NCI-H1092 treated with DMSO at 0.1 percent for 48 hours (cell line): Measurements from ENCODE around the gene HOXA5.
A peak's percentile ranks its signal among the peaks of the same experiment; 100 is the strongest.

ENCODE experiments used
- DNase-seq: peaks from one replicate; lab custom pipeline; 2025; lab: John Stamatoyannopoulos, UW

The HOXA5 gene

DNA sequence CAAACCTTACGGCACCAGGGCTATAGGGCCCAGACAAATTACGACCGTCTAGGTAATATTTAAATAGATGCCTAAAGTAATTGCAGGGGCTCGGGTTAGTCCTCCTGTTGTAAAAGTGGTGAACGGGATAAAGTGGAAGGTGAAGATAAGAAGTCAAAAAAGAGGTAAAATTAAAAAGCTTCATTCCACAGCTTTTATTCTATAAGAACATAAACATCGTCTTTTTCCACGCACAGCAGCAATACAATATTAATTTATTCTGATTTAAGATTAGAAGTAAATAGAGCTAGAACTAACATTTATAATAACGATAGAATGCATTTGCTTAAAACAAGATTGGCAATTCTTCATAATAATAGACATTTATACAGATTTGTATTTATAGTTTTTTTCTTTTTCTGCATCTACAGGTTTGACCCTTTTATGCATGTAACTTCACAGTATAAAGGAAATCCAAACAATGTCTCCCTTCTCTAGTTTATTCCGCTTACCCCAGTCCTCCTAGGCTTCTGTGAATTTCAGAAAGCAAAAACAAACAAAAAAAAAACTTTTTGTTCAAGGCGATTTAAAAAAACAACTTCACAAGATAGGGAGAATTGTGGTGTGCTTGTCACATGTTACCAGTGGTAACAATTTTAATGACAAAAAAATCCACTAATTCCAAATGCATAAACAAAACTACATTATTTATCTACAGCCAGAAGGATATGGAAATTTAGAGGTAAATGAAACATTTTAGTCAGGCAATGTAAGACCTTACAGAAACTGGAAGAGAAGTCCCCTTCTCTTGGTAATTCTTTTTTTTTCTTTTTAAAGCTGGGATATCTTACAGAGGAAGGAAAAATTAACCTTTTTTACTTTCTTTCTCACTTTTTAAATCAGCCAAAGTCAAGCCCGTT lies 27.2 kb upstream of the HOXA5 start:
- DNase-seq: no peak

DNA sequence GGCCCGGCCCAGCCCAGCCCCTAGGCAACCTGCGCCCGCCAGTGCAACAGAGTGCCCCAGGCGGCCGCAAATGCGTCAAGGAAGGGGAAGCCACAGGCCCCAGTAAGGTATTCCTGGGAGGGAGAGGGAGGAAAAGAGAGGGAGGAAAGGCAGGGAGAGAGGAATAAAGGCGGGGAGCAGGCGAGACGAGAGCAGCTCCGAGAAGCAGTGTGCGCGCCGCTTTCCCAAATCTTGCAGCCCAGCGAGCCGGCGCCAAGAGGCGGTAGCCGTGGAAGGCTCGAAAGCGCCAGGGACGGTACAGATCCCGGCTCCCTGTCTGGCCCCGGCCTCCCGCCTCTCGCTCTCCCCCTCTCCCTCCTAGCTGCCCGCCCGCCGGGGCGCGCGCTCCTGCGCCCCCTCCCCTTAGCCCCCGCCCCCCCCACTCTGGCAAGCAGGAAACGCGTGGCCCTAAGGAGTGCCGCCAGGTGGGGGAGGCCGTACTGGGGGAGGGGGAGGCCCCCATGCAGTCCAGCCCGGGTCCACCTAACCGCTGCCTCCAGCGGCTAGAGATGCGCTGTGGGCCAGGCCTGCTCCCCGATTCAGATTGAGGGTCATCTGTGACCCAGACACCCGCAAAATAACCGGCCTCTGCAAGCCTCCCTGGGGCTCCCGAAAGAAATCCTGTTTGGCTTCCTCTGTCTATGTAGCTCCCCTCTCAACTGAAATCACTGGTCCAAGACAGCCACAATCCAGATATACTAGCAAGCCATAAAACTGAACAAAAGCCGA lies 26.4 kb upstream of the HOXA5 start:
- peak; percentile 97 for DNase-seq

DNA sequence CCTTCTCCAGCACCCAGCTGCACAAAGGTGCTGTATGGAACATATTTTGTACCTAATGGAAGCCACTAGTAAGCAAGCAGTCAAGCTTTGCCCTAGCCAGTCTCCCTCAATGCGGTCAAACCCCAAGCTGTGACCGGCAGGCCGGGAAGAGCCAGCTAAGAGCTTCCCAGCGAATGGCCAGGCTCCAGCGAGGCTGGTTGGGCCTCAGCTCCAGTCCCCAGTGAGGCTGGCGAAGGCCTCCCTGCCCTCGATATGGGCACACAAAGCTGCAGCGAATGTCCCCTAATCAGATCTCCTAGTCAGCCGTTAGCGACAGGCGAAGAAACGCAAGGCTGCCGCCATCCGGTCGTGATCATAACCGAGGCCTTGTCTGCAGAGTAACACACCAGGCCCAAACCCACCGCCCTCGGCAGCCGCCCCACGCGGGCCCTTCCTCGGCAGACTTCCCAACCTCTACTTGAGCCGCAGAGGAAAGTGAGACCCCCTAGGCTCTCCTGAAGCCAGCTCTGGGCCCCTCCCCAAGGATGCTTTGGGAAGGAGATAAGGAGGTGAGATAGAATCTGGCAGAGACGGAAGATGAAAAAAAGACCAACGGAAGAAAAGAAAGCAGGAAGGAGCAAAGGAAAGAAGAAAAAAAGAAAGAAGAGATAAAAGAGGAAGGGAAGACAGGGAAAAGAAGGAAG lies 24.9 kb upstream of the HOXA5 start:
- no peak for DNase-seq

DNA sequence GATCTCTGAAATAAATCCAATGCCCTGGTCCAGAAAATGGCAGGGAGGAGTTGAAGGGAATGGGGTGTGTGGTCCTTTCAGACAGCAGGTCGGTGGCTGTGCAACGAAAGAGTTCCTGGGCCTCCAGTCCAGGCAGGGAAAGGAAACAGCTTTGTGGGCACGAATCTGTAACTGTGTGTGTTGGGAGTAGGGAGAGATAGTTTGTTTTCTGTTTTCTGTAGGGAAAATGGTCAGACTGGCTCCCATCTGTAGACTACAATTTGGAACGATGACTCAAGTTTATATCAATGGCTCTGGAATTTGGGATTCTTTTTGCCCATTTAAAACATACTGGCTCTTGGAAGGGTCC lies 24.4 kb upstream of the HOXA5 start:
- DNase-seq: no peak

GRCh38 chr7:27166531-27167505 lies 23.3 kb upstream of the HOXA5 start:
- no peak for DNase-seq

DNA sequence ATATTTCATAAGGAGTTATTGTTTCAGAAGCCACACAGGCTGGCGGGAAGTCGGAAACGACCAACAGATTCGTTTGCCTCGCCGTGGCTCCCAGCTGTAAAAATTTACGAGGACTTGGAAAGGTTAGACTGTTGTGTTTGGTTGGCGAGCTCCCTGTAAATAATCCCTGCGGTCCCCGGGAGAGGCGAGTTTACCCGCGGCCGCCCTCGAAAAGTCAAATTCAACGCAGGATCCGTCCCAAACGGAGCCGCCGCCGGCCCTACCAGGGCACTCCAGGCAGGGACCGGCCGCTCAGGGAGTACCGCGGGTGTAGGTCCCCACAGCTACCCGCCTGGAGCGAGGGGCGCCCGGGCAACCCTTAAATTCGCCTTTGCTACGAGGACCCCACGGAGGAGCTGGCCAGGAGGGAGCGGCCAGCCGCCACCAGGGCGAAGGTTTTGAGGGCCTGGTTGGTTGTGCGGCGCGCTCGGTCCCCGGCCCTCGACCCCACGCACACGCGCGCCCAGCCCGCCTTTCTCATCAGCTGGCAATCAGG lies 22.6 kb upstream of the HOXA5 start:
- DNase-seq: no peak

GRCh38 chr7:27165089-27165995 lies 21.9 kb upstream of the HOXA5 start, which contains the start of gene HOXA9:
TSS of gene HOXA9 (minus strand) at chr7:27165537. CDS start at chr7:27165457, 80 bp downstream.
- no peak for DNase-seq

DNA sequence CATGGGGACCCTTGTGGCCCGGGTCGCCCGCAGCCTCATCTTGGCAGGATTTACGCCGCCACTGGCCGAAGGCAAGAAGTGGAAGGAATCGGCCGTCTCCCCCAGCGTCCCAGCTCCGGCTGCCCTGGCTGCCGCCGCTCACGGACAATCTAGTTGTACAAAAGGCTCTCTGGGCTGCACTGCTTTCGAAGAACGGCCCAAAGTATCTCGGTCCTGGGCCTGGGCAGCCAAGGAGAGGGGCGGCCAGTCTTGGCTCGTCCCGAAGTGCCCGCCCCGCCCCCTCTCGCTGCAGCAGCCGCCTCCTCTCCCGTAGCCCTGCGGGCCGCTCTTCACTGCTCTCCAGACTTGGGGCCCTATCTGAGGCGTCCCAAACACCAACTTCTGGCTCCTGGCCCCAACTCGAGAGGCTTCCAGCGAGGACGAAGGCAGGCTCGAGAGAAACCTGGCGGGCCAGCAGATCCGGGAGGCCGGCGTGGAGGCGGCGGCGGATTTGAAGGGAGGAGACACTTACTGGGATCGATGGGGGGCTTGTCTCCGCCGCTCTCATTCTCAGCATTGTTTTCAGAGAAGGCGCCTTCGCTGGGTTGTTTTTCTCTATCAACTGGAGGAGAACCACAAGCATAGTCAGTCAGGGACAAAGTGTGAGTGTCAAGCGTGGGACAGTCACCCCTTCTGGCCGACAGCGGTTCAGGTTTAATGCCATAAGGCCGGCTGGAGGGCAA lies 21.0 kb upstream of the HOXA5 start:
- no peak for DNase-seq

DNA sequence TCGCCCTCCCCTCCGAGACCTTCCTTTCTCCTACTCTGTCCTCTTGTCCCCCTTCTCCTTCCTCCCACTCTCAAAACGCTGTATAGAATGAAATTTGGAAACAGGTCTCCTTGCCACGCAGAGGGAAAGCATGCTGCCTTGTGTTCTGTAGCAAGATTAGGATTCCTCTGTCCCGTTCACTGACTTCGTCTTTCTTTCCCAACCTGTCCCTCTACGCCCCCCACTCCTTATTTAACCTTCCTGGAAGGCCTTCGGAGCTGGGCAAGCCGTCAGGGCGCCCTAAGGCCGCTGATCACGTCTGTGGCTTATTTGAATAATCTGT lies 20.5 kb upstream of the HOXA5 start:
- DNase-seq: no peak

- no peak for DNase-seq
These were observed 20.0 kb upstream of the HOXA5 start for GRCh38 chr7:27163288-27164044.

- DNase-seq: no peak
These were observed 19.2 kb upstream of the HOXA5 start for GRCh38 chr7:27162561-27163287.

DNA sequence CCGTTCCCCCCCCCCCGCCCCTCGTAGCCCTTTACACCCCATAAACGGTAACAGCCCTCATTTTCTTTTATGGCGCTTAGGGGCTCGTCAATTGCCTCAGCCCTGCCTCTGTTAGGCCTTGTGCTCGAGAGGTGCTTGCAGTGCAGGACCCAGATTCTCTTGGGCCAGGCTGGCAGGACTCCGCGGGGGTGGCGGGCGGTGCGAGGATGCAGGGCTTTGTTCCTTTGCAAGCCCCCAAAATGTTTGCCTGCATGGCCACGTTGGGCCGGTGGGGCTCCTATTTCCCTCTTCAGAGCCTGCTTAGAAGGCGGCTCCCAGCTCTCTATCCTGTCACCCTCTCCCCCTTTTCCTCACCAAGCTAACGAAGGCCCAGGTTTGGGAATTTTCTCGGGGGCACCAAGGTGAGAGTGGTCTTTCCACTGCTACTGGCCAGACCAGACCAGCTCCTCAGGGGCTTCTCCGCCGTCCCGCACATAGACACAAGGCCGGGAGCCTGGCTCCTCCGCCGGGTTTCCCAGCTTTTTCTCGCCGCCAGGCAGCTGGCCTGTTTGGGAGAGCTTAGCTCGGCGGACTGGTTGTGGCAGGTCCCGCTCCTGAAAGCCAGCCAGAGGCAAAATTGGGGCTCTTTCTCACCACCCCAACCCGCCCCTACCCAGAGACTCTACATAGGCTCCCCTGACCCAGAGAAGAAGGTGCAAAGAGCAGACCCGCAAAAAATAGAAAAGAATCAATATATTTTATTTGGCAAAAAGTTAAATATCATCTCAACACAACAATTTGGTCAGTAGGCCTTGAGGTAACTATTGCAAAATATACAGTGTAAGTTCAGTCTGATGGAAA lies 18.5 kb upstream of the HOXA5 start:
- DNase-seq: no peak

DNA sequence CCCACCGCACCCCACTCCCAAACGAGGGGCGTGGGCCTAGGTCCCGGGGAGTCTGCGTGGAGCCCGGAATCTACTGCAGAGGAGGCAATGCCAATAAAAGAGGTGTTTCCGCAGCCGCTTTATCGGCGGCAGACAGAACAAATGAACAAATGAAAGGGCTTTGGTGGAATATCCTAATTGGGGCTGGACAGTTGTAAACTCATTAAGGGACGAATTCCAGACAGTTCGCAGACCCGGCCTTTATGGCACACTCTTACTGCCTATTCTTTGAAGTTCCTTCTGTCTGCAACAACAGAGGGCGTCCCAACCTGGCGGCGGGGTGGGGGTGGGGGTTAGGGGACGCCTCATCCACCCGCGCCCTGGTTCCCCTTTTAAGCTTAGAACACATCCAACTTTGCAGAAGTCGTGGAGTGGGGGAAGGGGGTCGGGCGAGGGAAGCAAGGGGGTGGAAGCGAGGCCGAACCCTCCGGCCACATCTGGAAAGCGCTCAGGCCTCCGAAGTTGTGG lies 17.8 kb upstream of the HOXA5 start:
- no peak for DNase-seq

DNA sequence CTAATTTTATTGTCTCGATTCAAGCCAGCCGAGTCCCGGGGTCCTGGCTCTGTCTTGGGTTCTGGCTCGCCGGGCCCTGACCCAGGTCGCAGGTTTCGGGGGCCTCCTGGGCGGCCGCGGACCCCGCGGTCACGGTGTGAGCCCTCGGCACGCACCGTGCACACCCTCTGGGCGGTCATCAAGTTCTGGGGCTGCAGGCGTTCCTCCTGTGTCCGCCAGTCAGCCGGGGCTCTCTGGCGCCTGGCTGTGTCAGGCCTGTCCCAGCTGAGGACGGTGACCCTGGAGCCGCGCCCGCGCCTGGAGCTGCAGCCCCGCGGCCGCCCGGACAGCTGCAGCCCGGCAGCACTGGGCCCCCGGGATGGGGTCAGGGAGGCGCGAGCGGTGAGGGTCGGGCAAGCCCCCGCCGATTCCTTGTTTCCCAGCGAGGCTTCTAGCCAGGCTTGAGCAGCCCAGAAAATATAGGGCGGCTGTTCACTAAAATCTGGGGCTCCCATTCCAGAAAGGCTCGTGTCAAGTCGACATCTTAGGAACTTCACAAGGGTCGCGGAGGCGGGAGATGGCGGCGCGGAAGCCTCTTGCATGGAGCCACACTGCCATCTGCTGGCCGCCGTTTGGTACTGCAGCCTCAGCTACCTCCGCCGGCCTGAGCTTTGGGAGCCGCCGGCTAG lies 17.2 kb upstream of the HOXA5 start:
- DNase-seq: no peak

DNA sequence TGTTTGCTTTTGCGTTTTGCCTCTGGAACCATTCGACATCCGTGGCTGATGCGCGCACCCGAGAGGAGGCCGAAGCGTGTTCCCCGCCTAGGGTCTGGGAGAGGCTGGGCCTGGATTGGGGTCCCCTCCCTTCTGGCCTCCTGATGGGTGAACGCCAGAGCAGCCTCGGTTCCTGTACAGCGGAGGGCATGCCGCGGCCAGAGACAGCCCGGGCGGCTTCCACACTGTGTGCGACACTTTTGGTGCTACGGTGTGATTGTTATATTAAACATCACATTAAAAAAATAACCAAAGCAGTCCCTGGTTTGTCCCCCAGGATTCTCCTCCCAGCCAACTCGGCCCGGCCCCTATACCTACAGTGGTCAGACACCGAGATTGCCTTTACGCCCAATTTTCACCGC lies 16.7 kb upstream of the HOXA5 start:
- DNase-seq: no peak
